ENCODE measurements around the gene AP1G2.
A peak's percentile ranks its signal among the peaks of the same experiment; 100 is the strongest.

The AP1G2 gene

GRCh38 chr14:23569443-23570151, 2.0 kb upstream of the AP1G2 start:
- DNase-seq: peak; percentile 60

GRCh38 chr14:23568600-23569331, 1.2 kb upstream of the AP1G2 start:
- DNase-seq: no peak

- DNase-seq: no peak
Observed at GRCh38 chr14:23568021-23568599, 519 bp upstream of the AP1G2 start.

GRCh38 chr14:23566778-23567185, 809 bp downstream of the AP1G2 start:
- no peak for DNase-seq

- no peak for DNase-seq
Observed at GRCh38 chr14:23566112-23566777, 1.3 kb downstream of the AP1G2 start.

GRCh38 chr14:23565626-23566025, 2.0 kb downstream of the AP1G2 start:
- DNase-seq: no peak

- DNase-seq: no peak
Observed at GRCh38 chr14:23564876-23565275, 2.7 kb downstream of the AP1G2 start.

- no peak for DNase-seq
Observed at GRCh38 chr14:23564181-23564812, 3.3 kb downstream of the AP1G2 start.

GRCh38 chr14:23563473-23564180, 4.0 kb downstream of the AP1G2 start:
- DNase-seq: no peak

- DNase-seq: peak; percentile 38
Observed at GRCh38 chr14:23562822-23563472, 4.6 kb downstream of the AP1G2 start.

GRCh38 chr14:23561873-23562821, 5.4 kb downstream of the AP1G2 start:
- no peak for DNase-seq

- no peak for DNase-seq
Observed at GRCh38 chr14:23561259-23561658, 6.3 kb downstream of the AP1G2 start.

GRCh38 chr14:23559926-23560520, 7.6 kb downstream of the AP1G2 start:
- DNase-seq: no peak

- peak; percentile 52 for DNase-seq
Observed at GRCh38 chr14:23559010-23559925, 8.3 kb downstream of the AP1G2 start.

- DNase-seq: no peak
Observed at GRCh38 chr14:23558346-23559009, 9.1 kb downstream of the AP1G2 start.

- DNase-seq: no peak
Observed at GRCh38 chr14:23557946-23558345, 9.6 kb downstream of the AP1G2 start.

GRCh38 chr14:23557521-23557920, 10.1 kb downstream of the AP1G2 start:
- DNase-seq: no peak

GRCh38 chr14:23556700-23557440, 10.7 kb downstream of the AP1G2 start:
- no peak for DNase-seq

All from midbrain (tissue), 1 donor.